Measurements from ENCODE around the gene SHROOM3.

SHROOM3 gene

DNA sequence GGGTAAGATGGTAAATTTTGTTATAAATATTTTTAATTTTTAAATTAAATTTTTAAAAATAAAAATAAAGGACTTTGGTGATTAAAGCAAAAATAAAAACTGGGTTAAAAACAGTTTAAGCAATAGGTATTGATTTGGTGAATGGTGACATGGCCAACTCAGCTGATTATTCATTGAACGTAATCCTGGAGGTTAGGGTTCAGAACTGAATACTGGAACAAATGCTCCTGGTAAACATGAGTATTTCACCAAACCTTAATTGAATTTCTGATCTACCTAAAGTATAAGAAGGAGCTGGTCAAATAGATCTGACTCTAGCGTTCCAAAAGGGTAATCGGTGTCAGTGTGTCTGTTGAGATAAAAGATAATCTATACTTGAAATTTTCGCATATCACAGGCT, 141.8 kb downstream of the SHROOM3 start:
- TF ChIP-seq RAD21 (IDR thresholded peaks at IDR 0.05; ENCODE audit: low read depth) (no peak), FOXM1 (IDR thresholded peaks at IDR 0.05; ENCODE audit: borderline replicate concordance, low read depth) (no peak), ZBTB7A (IDR thresholded peaks at IDR 0.05; ENCODE audit: low read depth) (no peak), TAF1 (IDR thresholded peaks at IDR 0.05; ENCODE audit: low read depth) (no peak), TCF12 (IDR thresholded peaks at IDR 0.05; ENCODE audit: low read depth) (no peak), EP300 (IDR thresholded peaks at IDR 0.05; ENCODE audit: borderline replicate concordance) (no peak), YY1 (IDR thresholded peaks at IDR 0.05; ENCODE audit: low read depth) (no peak), NFIC (IDR thresholded peaks at IDR 0.05) (no peak), CEBPB (IDR thresholded peaks at IDR 0.05) (no peak), CREB1 (IDR thresholded peaks at IDR 0.05; ENCODE audit: low read depth) (no peak), TEAD4 (IDR thresholded peaks at IDR 0.05) (no peak)
- TF ChIP-seq, protein P1, sequence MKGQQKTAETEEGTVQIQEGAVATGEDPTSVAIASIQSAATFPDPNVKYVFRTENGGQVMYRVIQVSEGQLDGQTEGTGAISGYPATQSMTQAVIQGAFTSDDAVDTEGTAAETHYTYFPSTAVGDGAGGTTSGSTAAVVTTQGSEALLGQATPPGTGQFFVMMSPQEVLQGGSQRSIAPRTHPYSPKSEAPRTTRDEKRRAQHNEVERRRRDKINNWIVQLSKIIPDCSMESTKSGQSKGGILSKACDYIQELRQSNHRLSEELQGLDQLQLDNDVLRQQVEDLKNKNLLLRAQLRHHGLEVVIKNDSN (IDR thresholded peaks at IDR 0.05): no peak
- TF ChIP-seq, protein P2, sequence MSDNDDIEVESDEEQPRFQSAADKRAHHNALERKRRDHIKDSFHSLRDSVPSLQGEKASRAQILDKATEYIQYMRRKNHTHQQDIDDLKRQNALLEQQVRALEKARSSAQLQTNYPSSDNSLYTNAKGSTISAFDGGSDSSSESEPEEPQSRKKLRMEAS (IDR thresholded peaks at IDR 0.05): no peak

DNA sequence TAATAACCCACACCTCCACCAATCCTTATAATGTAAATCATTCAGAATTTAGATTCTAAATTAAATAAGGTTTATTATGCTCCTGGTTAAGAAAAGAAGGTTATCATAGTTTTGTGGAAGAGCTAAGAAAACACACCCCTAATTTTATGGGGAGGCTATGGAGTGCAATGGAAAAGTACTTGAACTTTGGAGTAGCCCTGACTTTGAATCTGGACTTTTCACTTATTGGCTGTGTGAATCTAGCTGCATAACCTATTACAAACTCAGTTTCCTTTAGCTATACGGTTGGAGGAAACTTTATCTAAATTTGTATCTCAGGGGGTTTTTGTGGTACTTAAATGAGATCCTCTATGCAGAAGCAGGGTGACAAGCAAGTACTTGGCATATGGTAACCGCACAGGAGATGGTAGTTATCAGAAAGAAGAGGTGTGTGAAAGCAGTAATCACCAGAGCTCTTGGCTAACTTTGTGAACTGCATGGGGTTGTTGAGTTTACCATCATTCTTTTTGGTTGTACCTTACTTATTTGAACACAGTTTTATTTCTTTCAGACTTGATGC, 143.1 kb downstream of the SHROOM3 start:
- TF ChIP-seq TCF12 (IDR thresholded peaks at IDR 0.05; ENCODE audit: low read depth) (no peak), NFIC (IDR thresholded peaks at IDR 0.05) (no peak), TAF1 (IDR thresholded peaks at IDR 0.05; ENCODE audit: low read depth) (no peak), EGR1 (IDR thresholded peaks at IDR 0.05) (no peak), CEBPB (IDR thresholded peaks at IDR 0.05) (no peak), TEAD4 (IDR thresholded peaks at IDR 0.05) (no peak), EP300 (IDR thresholded peaks at IDR 0.05; ENCODE audit: borderline replicate concordance) (no peak), CREB1 (IDR thresholded peaks at IDR 0.05; ENCODE audit: low read depth) (no peak)
- TF ChIP-seq, protein P2 (IDR thresholded peaks at IDR 0.05): no peak

DNA sequence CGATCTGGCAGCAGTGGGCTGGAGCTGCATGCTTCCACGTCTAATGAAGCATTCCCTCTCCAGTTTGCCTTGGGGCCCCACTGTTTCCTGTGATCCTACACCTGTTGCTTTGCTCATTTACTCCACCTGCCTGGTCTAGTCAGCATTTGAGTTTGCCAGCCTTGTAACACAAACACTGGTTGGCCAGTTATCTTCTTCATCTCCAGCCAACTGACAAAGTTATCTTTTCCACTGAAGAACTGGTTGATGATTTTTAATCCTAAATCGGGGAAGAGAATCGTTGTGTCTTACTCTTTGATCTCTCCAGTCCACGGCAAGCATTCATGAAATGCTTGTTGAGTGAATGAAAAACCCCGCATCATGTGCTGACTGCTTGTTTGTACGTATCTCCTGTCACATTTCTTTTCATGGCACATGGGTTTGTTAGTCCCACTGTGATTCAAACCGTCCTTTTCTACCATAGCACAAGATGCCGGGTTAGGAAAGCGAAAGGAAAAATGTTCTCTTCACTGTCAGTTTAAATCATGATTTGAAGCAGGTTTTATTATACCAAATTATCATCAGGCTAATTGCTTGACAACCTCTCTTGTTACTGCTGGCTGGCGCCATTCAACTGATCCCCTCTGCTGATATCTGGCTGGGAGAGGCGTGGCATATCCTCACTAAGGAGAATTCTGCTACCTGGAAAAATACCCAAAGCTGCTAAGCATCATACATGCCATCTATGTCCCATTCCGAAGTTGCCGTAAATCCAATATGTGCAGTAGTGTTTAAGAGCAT, 144.8 kb downstream of the SHROOM3 start:
- TF ChIP-seq TEAD4 (IDR thresholded peaks at IDR 0.05): no peak

DNA sequence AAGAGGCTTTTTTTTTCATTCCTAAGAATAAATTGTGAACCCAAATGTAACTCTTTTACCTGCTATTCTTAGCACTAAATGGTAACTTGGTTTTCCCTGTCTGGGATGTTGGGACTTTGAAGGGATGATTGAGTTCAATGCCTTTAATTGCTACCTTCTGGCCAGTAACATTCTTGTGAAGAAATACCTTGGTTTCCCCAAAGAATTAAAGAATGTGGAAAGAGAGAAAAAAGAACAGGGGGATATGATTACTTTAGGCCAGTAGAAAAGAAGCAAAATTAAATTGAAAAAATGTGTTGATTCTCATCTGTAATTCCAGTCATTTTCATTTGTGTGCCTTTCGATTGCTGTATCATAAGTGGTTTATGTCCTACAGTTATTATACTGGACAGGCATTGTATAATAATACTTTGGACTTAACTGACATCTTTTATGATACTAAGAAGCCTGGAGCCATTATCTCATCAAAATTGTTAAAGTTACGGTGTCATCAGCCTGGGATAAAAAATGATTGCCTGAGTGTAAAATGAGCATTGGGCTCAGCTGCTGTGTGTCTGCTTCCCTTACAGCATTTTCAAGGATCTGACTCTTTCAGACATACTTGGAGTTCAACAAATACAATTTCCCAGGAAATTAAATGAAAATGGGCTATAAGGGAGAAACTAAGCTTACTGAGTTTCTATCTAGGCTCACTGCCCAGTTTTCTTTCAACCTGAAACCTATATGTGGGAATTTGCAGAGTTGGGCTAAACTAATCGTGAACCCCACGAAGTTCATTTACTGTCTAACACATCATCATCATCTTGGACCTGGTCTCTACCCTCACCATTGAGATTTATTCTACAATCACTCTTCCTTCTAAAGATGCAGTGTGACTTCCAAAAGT, 146.3 kb downstream of the SHROOM3 start:
- TF ChIP-seq TEAD4 (IDR thresholded peaks at IDR 0.05) (no peak), CREB1 (IDR thresholded peaks at IDR 0.05; ENCODE audit: low read depth) (no peak), RAD21 (IDR thresholded peaks at IDR 0.05; ENCODE audit: low read depth) (no peak), TCF12 (IDR thresholded peaks at IDR 0.05; ENCODE audit: low read depth) (no peak), ZBTB7A (IDR thresholded peaks at IDR 0.05; ENCODE audit: low read depth) (no peak), EP300 (IDR thresholded peaks at IDR 0.05; ENCODE audit: borderline replicate concordance) (no peak), CEBPB (IDR thresholded peaks at IDR 0.05) (no peak), TAF1 (IDR thresholded peaks at IDR 0.05; ENCODE audit: low read depth) (no peak)
- TF ChIP-seq, protein P1 (IDR thresholded peaks at IDR 0.05): no peak

DNA sequence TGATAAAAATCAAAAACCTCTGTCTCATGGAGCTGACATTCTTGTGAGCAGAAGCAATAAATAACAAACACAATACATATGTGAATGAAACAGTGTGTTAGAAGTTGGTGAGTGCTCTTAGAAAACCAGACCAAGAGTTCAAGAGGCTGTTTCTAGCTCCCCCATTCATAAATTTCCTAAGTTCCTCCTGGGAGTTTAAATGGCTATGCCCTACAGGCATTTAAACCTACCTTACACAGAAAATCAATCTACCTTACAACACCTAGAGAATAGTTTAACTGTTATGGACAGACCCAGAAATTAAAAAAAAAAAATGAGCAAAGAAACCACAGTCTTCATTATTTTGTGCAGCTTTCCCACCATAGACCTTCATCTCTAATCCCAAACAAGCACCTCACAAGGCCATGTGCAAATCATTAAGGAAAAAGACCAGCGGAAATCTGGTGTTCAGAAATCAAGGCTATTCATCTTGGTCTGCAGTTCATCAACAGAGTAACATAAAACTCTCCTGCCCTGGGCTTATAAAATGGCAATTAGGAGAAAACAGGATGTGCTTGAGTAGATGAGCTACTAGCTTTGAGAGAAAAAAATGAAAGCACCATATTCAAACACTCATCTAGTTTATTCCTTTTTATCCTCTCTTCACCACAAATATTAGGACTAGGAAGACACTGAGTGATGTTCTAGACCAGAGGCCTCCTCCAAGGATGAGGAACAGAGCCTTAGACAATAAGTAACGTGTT, 147.2 kb downstream of the SHROOM3 start:
- TF ChIP-seq CREB1 (IDR thresholded peaks at IDR 0.05; ENCODE audit: low read depth) (no peak), YY1 (IDR thresholded peaks at IDR 0.05; ENCODE audit: low read depth) (no peak), ZBTB7A (IDR thresholded peaks at IDR 0.05; ENCODE audit: low read depth) (no peak), EGR1 (IDR thresholded peaks at IDR 0.05) (no peak), NFIC (IDR thresholded peaks at IDR 0.05) (no peak), TAF1 (IDR thresholded peaks at IDR 0.05; ENCODE audit: low read depth) (no peak), EP300 (IDR thresholded peaks at IDR 0.05; ENCODE audit: borderline replicate concordance) (no peak)
- TF ChIP-seq, protein P2 (IDR thresholded peaks at IDR 0.05): no peak

DNA sequence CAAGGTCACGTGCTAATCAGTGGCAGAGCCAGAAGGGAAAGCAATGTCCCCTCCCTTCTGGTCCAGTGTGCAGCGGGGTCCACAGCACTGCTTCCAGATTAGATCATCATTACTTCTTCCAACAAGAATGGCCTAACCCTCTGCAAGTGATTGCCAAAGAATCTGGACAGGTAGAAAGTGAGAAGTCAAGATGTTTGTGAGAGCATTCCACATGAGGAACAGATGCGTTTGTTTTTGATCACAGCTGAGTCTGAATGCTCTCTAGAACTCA, 147.7 kb downstream of the SHROOM3 start:
- TF ChIP-seq TAF1 (IDR thresholded peaks at IDR 0.05; ENCODE audit: low read depth): no peak
- TF ChIP-seq, protein P2 (IDR thresholded peaks at IDR 0.05): no peak
- no peak for TF ChIP-seq CEBPB (IDR thresholded peaks at IDR 0.05)
- no peak for TF ChIP-seq ZBTB7A (IDR thresholded peaks at IDR 0.05; ENCODE audit: low read depth)
- TF ChIP-seq, protein P1 (IDR thresholded peaks at IDR 0.05): no peak
- no peak for TF ChIP-seq FOXM1 (IDR thresholded peaks at IDR 0.05; ENCODE audit: borderline replicate concordance, low read depth)
- no peak for TF ChIP-seq RAD21 (IDR thresholded peaks at IDR 0.05; ENCODE audit: low read depth)
- no peak for TF ChIP-seq EP300 (IDR thresholded peaks at IDR 0.05; ENCODE audit: borderline replicate concordance)
- no peak for TF ChIP-seq YY1 (IDR thresholded peaks at IDR 0.05; ENCODE audit: low read depth)
- TF ChIP-seq TEAD4 (IDR thresholded peaks at IDR 0.05): no peak
- TF ChIP-seq, protein P3, sequence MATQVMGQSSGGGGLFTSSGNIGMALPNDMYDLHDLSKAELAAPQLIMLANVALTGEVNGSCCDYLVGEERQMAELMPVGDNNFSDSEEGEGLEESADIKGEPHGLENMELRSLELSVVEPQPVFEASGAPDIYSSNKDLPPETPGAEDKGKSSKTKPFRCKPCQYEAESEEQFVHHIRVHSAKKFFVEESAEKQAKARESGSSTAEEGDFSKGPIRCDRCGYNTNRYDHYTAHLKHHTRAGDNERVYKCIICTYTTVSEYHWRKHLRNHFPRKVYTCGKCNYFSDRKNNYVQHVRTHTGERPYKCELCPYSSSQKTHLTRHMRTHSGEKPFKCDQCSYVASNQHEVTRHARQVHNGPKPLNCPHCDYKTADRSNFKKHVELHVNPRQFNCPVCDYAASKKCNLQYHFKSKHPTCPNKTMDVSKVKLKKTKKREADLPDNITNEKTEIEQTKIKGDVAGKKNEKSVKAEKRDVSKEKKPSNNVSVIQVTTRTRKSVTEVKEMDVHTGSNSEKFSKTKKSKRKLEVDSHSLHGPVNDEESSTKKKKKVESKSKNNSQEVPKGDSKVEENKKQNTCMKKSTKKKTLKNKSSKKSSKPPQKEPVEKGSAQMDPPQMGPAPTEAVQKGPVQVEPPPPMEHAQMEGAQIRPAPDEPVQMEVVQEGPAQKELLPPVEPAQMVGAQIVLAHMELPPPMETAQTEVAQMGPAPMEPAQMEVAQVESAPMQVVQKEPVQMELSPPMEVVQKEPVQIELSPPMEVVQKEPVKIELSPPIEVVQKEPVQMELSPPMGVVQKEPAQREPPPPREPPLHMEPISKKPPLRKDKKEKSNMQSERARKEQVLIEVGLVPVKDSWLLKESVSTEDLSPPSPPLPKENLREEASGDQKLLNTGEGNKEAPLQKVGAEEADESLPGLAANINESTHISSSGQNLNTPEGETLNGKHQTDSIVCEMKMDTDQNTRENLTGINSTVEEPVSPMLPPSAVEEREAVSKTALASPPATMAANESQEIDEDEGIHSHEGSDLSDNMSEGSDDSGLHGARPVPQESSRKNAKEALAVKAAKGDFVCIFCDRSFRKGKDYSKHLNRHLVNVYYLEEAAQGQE (IDR thresholded peaks at IDR 0.05; ENCODE audit: low read depth): no peak
- no peak for TF ChIP-seq TCF12 (IDR thresholded peaks at IDR 0.05; ENCODE audit: low read depth)

All from Ishikawa (cell line).